ENCODE measurements around the gene STK24.

DNA sequence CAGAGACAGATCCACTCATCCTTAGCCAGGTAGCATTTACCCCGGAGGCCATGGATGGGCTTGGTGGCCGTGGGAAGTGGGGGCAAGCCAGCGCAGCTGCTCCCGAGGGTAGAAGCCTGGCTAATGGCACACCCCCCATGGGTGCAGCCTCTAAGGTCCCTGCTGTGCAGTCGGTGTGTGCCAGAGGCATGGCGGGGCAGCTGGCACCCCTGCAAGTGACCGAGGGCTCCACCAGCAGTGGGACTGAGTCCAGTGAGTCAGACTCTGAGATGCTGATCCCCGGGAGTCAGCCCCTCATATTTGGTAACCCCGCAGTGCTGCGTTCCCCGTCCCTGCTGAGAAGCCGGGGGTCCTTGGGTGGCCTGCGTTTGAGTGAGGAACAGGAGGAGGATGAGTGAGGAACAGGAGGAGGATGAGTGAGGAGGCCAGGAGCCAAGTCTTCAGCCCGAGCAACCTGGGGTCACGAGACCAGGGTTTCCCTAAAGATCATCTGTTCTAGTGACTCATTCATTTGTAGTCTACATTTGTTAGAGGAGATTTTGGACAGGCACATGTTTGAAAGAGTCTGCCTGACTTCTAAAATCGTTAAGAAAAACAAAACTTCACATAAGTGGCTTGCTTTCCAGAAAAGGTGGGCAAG is 180.7 kb downstream of the STK24 start:
- TF ChIP-seq SMC3 (IDR thresholded peaks at IDR 0.05; ENCODE audit: low read depth, low read length) (no peak), RCOR1 (IDR thresholded peaks at IDR 0.05; ENCODE audit: insufficient replicate concordance, low read length) (no peak), POLR2A (IDR thresholded peaks at IDR 0.05; ENCODE audit: low read depth, low read length) (no peak), RFX5 (IDR thresholded peaks at IDR 0.05; ENCODE audit: low read depth, low read length) (no peak), FOS (IDR thresholded peaks at IDR 0.05; ENCODE audit: low read depth, low read length) (no peak), CHD1 (IDR thresholded peaks at IDR 0.05; ENCODE audit: low read depth, low read length) (no peak)
- TF ChIP-seq, protein P1, sequence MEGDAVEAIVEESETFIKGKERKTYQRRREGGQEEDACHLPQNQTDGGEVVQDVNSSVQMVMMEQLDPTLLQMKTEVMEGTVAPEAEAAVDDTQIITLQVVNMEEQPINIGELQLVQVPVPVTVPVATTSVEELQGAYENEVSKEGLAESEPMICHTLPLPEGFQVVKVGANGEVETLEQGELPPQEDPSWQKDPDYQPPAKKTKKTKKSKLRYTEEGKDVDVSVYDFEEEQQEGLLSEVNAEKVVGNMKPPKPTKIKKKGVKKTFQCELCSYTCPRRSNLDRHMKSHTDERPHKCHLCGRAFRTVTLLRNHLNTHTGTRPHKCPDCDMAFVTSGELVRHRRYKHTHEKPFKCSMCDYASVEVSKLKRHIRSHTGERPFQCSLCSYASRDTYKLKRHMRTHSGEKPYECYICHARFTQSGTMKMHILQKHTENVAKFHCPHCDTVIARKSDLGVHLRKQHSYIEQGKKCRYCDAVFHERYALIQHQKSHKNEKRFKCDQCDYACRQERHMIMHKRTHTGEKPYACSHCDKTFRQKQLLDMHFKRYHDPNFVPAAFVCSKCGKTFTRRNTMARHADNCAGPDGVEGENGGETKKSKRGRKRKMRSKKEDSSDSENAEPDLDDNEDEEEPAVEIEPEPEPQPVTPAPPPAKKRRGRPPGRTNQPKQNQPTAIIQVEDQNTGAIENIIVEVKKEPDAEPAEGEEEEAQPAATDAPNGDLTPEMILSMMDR (conservative IDR thresholded peaks at IDR 0.05; ENCODE audit: low read depth, low read length) = no peak
